H1 (cell line): Measurements from ENCODE around the gene NELFB. TPM values are rescaled to one million over a fixed set of nuclear protein-coding genes. Genes with fewer than 3 reads are reported as not detected.

Experiments
- ASH2L ChIP-seq: fragments of 200-600, 300-600 bp; sonication (generic); IDR thresholded peaks from one replicate; pipeline ENCODE4 v1.7.1; 2017; ENCODE audit warnings: low read length
- ATF3 ChIP-seq: IDR thresholded peaks from 2 replicates; pipeline ENCODE4 v1.6.1; 2011; ENCODE audit warnings: low read depth, mild to moderate bottlenecking, low read length; ENCODE audit not compliant: insufficient read depth
- CEBPB ChIP-seq: IDR thresholded peaks from 2 replicates; pipeline ENCODE4 v1.6.1; 2012; ENCODE audit warnings: low read depth, low read length
- GTF2F1 ChIP-seq: IDR thresholded peaks from 2 replicates; pipeline ENCODE4 v1.6.1; 2012; ENCODE audit warnings: low read depth, low read length, improper control_type of control experiment, borderline replicate concordance
- KDM1A ChIP-seq: fragments of 200-600, 300-600 bp; sonication (generic); IDR thresholded peaks from 2 replicates; pipeline ENCODE4 v1.7.1; 2016; ENCODE audit warnings: mild to moderate bottlenecking, low read length, borderline replicate concordance
- KDM5A ChIP-seq: fragments of 200-600 bp; IDR thresholded peaks from 2 replicates; pipeline ENCODE4 v1.7.1; 2012; ENCODE audit warnings: mild to moderate bottlenecking, low read length, inconsistent platforms, mixed read lengths
- RFX5 ChIP-seq: IDR thresholded peaks from 2 replicates; pipeline ENCODE4 v1.6.1; 2011; ENCODE audit warnings: low read depth, low read length, improper control_type of control experiment, borderline replicate concordance
- TEAD4 ChIP-seq: IDR thresholded peaks from 2 replicates; pipeline ENCODE4 v1.6.1; 2012; ENCODE audit warnings: low read depth, low read length, inconsistent platforms, mixed read lengths
- polyA plus RNA-seq, 7 experiments: library from polyadenylated mRNA; depleted of rRNA in 3 of 7; stranded (reverse) in 5 of 7; unstranded in 2 of 7; fragments of >200 nt in 5 of 7; fragments of 200-250 nt in 2 of 7; gene quantifications; 1 replicate in 5 of 7; 2 replicates in 1 of 7; 4 replicates in 1 of 7; pipeline versions ENCODE4 v1.2.1 to v1.2.3, GENCODE V29; 2011 to 2013; ENCODE audit warnings: missing spikeins in 2 of 7, mixed read lengths in 2 of 7
- total RNA-seq: library from RNA; stranded (reverse); fragmentation: NEBNext Ultra II Directional; extraction: Animal tissue kit (Norgen Biotek cat#: 25700); gene quantifications from 2 replicates; pipeline ENCODE4 v1.2.1, GENCODE V29; 2021
- TF ChIP-seq, protein P1 (sequence below): fragments of 300-600 bp; sonication (generic); IDR thresholded peaks from 2 replicates; pipeline ENCODE4 v1.7.1; 2012; ENCODE audit warnings: low read length, moderate library complexity, mild to moderate bottlenecking, inconsistent platforms; ENCODE audit not compliant: insufficient replicate concordance
- TF ChIP-seq, protein P2 (sequence below): IDR thresholded peaks from 2 replicates; pipeline ENCODE4 v1.6.1; 2012; ENCODE audit warnings: inconsistent platforms

The NELFB gene
- total and polyA plus RNA-seq, 2 of the 8 experiments (the other 6 are each of a cell fraction or from before 2014, with no cell fraction given) = 57.6 to 78.0 TPM

DNA sequence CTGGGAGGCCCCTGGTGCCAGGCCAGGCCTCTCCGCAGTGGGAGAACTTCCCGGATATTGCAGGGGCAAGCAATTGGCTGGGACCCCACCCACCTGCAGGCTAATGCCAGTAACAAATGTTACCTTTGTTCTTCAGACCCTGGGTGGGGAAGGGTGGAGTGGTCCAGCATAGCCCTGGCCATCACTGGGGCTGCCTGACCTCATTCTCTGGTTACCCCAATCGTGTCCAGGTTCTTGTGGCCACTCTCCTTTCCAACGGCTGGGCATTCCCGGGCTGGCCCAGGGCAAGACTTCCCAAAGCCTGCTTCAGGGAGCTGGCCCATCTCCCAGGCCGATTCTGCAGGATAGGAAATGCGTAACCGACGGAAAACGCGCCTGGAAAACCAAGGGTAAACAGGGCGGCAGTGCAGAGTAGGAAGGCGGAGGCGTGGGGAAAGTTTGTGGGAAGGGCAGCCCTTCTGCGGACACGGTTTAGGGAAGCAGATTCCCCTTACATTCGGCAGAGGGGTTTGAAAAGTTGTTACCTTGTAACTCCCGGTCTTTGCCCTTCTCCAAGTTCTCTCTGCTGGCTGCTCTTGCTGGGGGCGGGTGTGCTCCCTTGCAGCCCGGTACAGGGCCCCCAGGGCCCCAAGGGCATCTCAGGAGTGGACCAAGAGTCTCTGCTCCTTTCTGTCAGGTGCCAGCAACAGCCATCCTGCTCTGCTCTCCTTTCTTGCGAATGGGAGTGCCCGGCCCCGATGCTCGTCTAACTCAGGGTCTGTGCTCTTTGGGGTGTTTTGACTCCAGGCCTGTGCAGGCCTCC lies 43.5 kb downstream of the NELFB start (continued):
- TF ChIP-seq, protein P1, sequence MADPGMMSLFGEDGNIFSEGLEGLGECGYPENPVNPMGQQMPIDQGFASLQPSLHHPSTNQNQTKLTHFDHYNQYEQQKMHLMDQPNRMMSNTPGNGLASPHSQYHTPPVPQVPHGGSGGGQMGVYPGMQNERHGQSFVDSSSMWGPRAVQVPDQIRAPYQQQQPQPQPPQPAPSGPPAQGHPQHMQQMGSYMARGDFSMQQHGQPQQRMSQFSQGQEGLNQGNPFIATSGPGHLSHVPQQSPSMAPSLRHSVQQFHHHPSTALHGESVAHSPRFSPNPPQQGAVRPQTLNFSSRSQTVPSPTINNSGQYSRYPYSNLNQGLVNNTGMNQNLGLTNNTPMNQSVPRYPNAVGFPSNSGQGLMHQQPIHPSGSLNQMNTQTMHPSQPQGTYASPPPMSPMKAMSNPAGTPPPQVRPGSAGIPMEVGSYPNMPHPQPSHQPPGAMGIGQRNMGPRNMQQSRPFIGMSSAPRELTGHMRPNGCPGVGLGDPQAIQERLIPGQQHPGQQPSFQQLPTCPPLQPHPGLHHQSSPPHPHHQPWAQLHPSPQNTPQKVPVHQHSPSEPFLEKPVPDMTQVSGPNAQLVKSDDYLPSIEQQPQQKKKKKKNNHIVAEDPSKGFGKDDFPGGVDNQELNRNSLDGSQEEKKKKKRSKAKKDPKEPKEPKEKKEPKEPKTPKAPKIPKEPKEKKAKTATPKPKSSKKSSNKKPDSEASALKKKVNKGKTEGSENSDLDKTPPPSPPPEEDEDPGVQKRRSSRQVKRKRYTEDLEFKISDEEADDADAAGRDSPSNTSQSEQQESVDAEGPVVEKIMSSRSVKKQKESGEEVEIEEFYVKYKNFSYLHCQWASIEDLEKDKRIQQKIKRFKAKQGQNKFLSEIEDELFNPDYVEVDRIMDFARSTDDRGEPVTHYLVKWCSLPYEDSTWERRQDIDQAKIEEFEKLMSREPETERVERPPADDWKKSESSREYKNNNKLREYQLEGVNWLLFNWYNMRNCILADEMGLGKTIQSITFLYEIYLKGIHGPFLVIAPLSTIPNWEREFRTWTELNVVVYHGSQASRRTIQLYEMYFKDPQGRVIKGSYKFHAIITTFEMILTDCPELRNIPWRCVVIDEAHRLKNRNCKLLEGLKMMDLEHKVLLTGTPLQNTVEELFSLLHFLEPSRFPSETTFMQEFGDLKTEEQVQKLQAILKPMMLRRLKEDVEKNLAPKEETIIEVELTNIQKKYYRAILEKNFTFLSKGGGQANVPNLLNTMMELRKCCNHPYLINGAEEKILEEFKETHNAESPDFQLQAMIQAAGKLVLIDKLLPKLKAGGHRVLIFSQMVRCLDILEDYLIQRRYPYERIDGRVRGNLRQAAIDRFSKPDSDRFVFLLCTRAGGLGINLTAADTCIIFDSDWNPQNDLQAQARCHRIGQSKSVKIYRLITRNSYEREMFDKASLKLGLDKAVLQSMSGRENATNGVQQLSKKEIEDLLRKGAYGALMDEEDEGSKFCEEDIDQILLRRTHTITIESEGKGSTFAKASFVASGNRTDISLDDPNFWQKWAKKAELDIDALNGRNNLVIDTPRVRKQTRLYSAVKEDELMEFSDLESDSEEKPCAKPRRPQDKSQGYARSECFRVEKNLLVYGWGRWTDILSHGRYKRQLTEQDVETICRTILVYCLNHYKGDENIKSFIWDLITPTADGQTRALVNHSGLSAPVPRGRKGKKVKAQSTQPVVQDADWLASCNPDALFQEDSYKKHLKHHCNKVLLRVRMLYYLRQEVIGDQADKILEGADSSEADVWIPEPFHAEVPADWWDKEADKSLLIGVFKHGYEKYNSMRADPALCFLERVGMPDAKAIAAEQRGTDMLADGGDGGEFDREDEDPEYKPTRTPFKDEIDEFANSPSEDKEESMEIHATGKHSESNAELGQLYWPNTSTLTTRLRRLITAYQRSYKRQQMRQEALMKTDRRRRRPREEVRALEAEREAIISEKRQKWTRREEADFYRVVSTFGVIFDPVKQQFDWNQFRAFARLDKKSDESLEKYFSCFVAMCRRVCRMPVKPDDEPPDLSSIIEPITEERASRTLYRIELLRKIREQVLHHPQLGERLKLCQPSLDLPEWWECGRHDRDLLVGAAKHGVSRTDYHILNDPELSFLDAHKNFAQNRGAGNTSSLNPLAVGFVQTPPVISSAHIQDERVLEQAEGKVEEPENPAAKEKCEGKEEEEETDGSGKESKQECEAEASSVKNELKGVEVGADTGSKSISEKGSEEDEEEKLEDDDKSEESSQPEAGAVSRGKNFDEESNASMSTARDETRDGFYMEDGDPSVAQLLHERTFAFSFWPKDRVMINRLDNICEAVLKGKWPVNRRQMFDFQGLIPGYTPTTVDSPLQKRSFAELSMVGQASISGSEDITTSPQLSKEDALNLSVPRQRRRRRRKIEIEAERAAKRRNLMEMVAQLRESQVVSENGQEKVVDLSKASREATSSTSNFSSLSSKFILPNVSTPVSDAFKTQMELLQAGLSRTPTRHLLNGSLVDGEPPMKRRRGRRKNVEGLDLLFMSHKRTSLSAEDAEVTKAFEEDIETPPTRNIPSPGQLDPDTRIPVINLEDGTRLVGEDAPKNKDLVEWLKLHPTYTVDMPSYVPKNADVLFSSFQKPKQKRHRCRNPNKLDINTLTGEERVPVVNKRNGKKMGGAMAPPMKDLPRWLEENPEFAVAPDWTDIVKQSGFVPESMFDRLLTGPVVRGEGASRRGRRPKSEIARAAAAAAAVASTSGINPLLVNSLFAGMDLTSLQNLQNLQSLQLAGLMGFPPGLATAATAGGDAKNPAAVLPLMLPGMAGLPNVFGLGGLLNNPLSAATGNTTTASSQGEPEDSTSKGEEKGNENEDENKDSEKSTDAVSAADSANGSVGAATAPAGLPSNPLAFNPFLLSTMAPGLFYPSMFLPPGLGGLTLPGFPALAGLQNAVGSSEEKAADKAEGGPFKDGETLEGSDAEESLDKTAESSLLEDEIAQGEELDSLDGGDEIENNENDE = no peak
- TF ChIP-seq KDM1A = no peak
- no peak for TF ChIP-seq RFX5
- TF ChIP-seq, protein P2, sequence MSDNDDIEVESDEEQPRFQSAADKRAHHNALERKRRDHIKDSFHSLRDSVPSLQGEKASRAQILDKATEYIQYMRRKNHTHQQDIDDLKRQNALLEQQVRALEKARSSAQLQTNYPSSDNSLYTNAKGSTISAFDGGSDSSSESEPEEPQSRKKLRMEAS = no peak
- TF ChIP-seq KDM5A = no peak
- no peak for TF ChIP-seq GTF2F1
- TF ChIP-seq TEAD4 = no peak
- TF ChIP-seq CEBPB = no peak
- no peak for TF ChIP-seq ATF3
- no peak for TF ChIP-seq ASH2L
